GM23338 (cell line): ENCODE data around the gene IL17A. TPM values are rescaled to one million over a fixed set of nuclear protein-coding genes. Genes with fewer than 3 reads are reported as not detected.

Experiments used
- ATAC-seq: fragments of 200-7000 bp; cut with Tn5 transposase; 3 replicates; pipeline ENCODE4 v1.9.1; 2020
- DNase-seq: peaks from one replicate; pipeline ENCODE4 v3.0.0-alpha.2; 2015; ENCODE audit warnings: low spot score
- H2AFZ ChIP-seq: fragments of 200-600 bp; sonication (generic); 2 replicates; pipeline ENCODE4 v1.8.0; 2016; ENCODE audit warnings: antibody characterized with exemption, mild to moderate bottlenecking, moderate library complexity
- H3F3A ChIP-seq: fragments of 200-600 bp; sonication (generic); replicated peaks from 2 replicates; pipeline ENCODE4 v1.8.0; 2017; ENCODE audit warnings: antibody characterized with exemption, mixed run types, low read depth
- H3K27ac ChIP-seq: fragments of 200-600 bp; sonication (generic); 2 replicates; pipeline ENCODE4 v1.6.1; 2016; ENCODE audit warnings: low read depth
- H3K27me3 ChIP-seq: fragments of 200-600 bp; sonication (generic); 2 replicates; pipeline ENCODE4 v1.8.0; 2016; ENCODE audit warnings: mild to moderate bottlenecking, mixed run types, moderate library complexity; ENCODE audit not compliant: insufficient read depth
- H3K36me3 ChIP-seq: fragments of 200-600 bp; sonication (generic); 2 replicates; pipeline ENCODE4 v1.8.0; 2016; ENCODE audit warnings: mild to moderate bottlenecking; ENCODE audit not compliant: insufficient read depth
- H3K4me1 ChIP-seq: fragments of 200-600 bp; sonication (generic); 2 replicates; pipeline ENCODE4 v1.8.0; 2016; ENCODE audit warnings: mild to moderate bottlenecking, moderate library complexity; ENCODE audit not compliant: insufficient read depth
- H3K4me2 ChIP-seq: fragments of 200-600 bp; sonication (generic); 2 replicates; pipeline ENCODE4 v1.7.1; 2017; ENCODE audit warnings: mixed run types
- H3K4me3 ChIP-seq: fragments of 200-600 bp; sonication (generic); 2 replicates; pipeline ENCODE4 v1.6.1; 2016; ENCODE audit warnings: mixed run types
- H3K79me2 ChIP-seq: fragments of 200-600 bp; sonication (generic); replicated peaks from 2 replicates; pipeline ENCODE4 v1.8.0; 2017; ENCODE audit warnings: mild to moderate bottlenecking; ENCODE audit not compliant: insufficient read depth
- H3K9me2 ChIP-seq: fragments of 200-600 bp; sonication (generic); 2 replicates; pipeline ENCODE4 v1.8.0; 2017; ENCODE audit not compliant: insufficient read depth
- H4K20me1 ChIP-seq: fragments of 200-600 bp; sonication (generic); replicated peaks from 2 replicates; pipeline ENCODE4 v1.8.0; 2017; ENCODE audit warnings: mild to moderate bottlenecking; ENCODE audit not compliant: insufficient read depth
- H3K27ac Mint-ChIP-seq: 2 replicates; pipeline ENCODE4 v1.8.0; 2020; ENCODE audit warnings: inconsistent platforms, mild to moderate bottlenecking, moderate library complexity, mixed read lengths
- H3K27me3 Mint-ChIP-seq: 3 replicates; pipeline ENCODE4 v1.8.0; 2022; ENCODE audit warnings: low read depth, mild to moderate bottlenecking, moderate library complexity, mixed read lengths, inconsistent platforms; ENCODE audit not compliant: insufficient read depth, poor library complexity
- H3K36me3 Mint-ChIP-seq: 3 replicates; pipeline ENCODE4 v1.8.0; 2021; ENCODE audit warnings: low read depth, mild to moderate bottlenecking, inconsistent platforms, moderate library complexity, mixed read lengths
- H3K4me1 Mint-ChIP-seq: 3 replicates; pipeline ENCODE4 v1.8.0; 2020; ENCODE audit warnings: mild to moderate bottlenecking, inconsistent platforms, mixed read lengths
- H3K4me3 Mint-ChIP-seq: 3 replicates; pipeline ENCODE4 v1.8.0; 2021; ENCODE audit warnings: moderate library complexity, mild to moderate bottlenecking, inconsistent platforms, mixed read lengths
- H3K9me3 Mint-ChIP-seq: 3 replicates; pipeline ENCODE4 v1.8.0; 2020; ENCODE audit warnings: moderate library complexity, mild to moderate bottlenecking, inconsistent platforms, mixed read lengths
- CREB1 ChIP-seq: fragments of 250-450 bp; sonication (Bioruptor Pico); IDR thresholded peaks from 2 replicates; pipeline ENCODE4 v1.5.0; 2020; ENCODE audit warnings: low read depth, mild to moderate bottlenecking, moderate library complexity
- CTCF ChIP-seq, 2 experiments: fragments of 200-600 bp in 1 of 2; sonication (generic) in 1 of 2; conservative IDR thresholded peaks; 2 replicates each; pipeline versions ENCODE4 v1.5.1 to v1.6.1; 2016 to 2017; ENCODE audit warnings: antibody characterized with exemption in 2 of 2, low read depth in 2 of 2, mild to moderate bottlenecking in 2 of 2, moderate library complexity in 1 of 2
- EZH2 ChIP-seq: fragments of 200-600 bp; sonication (generic); IDR thresholded peaks from one replicate; pipeline ENCODE4 v1.8.0; 2017; ENCODE audit warnings: antibody characterized with exemption, mild to moderate bottlenecking, low read depth; ENCODE audit not compliant: unreplicated experiment
- JUNB ChIP-seq: IDR thresholded peaks from one replicate; pipeline ENCODE4 v1.6.1; 2016; ENCODE audit warnings: antibody characterized with exemption; ENCODE audit not compliant: unreplicated experiment
- NANOG ChIP-seq: IDR thresholded peaks from 2 replicates; pipeline ENCODE4 v1.6.1; 2016; ENCODE audit warnings: antibody characterized with exemption, borderline replicate concordance
- REST ChIP-seq: IDR thresholded peaks from one replicate; pipeline ENCODE4 v1.6.1; 2018; ENCODE audit warnings: antibody characterized with exemption; ENCODE audit not compliant: unreplicated experiment
- ZNF114 ChIP-seq: fragments of 250-450 bp; sonication (Bioruptor Pico); IDR thresholded peaks from 2 replicates; pipeline ENCODE4 v1.5.0; 2020; ENCODE audit warnings: mild to moderate bottlenecking, moderate library complexity
- ZNF331 ChIP-seq: fragments of 250-450 bp; sonication (Bioruptor Pico); IDR thresholded peaks from 2 replicates; pipeline ENCODE4 v1.5.0; 2020; ENCODE audit warnings: low read depth, mild to moderate bottlenecking, moderate library complexity
- polyA plus RNA-seq: library from polyadenylated mRNA; unstranded; fragments of >200 nt; fragmentation: Nextera tagmentation; extraction: Ambion mirVana; gene quantifications from 2 replicates; pipeline ENCODE4 v1.2.1, GENCODE V29; 2016
- total RNA-seq: library from RNA; depleted of rRNA; stranded (reverse); fragments of >200 nt; shearing (Covaris generic); gene quantifications from 2 replicates; pipeline ENCODE4 v1.2.3, GENCODE V29; 2014
- TF ChIP-seq, protein P1 (sequence below): fragments of 250-450 bp; sonication (Bioruptor Pico); IDR thresholded peaks from 2 replicates; pipeline ENCODE4 v1.5.0; 2020; ENCODE audit warnings: mild to moderate bottlenecking, moderate library complexity

The IL17A gene
- total and polyA plus RNA-seq, 2 experiments from 2014 or later: not detected

DNA sequence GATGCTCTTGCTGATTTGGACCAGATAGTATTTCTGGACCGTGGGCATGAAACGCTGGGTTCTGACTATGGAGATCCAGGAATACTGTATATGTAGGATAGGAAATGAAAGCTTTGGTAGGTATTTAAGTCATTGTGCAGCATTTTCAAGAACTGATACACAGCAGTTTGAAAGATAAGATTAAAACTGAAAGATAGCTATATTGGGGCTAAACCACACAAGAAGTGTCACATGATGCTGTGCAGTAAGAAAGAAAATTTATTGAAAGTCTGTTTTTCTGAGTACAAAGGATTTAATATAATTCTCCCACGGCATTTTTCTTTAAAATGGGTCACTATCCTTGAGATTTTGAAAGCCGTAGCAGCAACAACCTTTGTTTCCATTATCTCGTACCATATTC, 305 bp downstream of the IL17A start (continued):
- TF ChIP-seq, protein P1, sequence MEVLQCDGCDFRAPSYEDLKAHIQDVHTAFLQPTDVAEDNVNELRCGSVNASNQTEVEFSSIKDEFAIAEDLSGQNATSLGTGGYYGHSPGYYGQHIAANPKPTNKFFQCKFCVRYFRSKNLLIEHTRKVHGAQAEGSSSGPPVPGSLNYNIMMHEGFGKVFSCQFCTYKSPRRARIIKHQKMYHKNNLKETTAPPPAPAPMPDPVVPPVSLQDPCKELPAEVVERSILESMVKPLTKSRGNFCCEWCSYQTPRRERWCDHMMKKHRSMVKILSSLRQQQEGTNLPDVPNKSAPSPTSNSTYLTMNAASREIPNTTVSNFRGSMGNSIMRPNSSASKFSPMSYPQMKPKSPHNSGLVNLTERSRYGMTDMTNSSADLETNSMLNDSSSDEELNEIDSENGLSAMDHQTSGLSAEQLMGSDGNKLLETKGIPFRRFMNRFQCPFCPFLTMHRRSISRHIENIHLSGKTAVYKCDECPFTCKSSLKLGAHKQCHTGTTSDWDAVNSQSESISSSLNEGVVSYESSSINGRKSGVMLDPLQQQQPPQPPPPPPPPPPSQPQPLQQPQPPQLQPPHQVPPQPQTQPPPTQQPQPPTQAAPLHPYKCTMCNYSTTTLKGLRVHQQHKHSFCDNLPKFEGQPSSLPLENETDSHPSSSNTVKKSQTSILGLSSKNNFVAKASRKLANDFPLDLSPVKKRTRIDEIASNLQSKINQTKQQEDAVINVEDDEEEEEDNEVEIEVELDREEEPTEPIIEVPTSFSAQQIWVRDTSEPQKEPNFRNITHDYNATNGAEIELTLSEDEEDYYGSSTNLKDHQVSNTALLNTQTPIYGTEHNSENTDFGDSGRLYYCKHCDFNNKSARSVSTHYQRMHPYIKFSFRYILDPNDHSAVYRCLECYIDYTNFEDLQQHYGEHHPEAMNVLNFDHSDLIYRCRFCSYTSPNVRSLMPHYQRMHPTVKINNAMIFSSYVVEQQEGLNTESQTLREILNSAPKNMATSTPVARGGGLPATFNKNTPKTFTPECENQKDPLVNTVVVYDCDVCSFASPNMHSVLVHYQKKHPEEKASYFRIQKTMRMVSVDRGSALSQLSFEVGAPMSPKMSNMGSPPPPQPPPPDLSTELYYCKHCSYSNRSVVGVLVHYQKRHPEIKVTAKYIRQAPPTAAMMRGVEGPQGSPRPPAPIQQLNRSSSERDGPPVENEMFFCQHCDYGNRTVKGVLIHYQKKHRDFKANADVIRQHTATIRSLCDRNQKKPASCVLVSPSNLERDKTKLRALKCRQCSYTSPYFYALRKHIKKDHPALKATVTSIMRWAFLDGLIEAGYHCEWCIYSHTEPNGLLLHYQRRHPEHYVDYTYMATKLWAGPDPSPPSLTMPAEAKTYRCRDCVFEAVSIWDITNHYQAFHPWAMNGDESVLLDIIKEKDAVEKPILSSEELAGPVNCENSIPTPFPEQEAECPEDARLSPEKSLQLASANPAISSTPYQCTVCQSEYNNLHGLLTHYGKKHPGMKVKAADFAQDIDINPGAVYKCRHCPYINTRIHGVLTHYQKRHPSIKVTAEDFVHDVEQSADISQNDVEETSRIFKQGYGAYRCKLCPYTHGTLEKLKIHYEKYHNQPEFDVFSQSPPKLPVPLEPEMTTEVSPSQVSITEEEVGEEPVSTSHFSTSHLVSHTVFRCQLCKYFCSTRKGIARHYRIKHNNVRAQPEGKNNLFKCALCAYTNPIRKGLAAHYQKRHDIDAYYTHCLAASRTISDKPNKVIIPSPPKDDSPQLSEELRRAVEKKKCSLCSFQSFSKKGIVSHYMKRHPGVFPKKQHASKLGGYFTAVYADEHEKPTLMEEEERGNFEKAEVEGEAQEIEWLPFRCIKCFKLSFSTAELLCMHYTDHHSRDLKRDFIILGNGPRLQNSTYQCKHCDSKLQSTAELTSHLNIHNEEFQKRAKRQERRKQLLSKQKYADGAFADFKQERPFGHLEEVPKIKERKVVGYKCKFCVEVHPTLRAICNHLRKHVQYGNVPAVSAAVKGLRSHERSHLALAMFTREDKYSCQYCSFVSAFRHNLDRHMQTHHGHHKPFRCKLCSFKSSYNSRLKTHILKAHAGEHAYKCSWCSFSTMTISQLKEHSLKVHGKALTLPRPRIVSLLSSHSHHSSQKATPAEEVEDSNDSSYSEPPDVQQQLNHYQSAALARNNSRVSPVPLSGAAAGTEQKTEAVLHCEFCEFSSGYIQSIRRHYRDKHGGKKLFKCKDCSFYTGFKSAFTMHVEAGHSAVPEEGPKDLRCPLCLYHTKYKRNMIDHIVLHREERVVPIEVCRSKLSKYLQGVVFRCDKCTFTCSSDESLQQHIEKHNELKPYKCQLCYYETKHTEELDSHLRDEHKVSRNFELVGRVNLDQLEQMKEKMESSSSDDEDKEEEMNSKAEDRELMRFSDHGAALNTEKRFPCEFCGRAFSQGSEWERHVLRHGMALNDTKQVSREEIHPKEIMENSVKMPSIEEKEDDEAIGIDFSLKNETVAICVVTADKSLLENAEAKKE: no peak
- TF ChIP-seq CREB1 (no peak), NANOG (no peak), JUNB (no peak), EZH2 (no peak), CTCF (conservative IDR thresholded peaks at IDR 0.05; ENCODE audit: low read depth in 2 of 2) (no peak)

DNA sequence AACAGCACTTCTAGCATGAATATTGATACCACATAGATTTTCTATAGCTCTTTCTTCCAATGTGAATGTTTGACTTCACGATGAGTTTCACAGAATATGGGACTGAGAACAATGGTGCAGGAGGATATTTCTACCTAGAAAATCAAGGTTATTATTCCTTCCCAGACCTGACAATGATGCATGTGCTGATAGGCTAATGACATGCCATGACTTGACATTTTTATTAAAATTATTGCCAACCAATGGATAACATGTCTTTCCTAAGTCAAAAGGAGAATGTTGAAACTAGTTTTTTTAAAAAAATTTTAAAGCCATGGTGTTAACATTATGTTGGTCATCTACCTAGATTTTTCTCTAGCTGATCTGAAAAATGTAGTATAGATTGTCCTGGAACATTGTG, 923 bp downstream of the IL17A start:
- Histone ChIP-seq H3K9me2 (peaks cover 21% of the 10 kb centered on the region; the same call in 1 of the 2 replicates), H3K4me2 (no peak overlapping the region), H4K20me1 (no peaks in the 10 kb centered on the region), H3K36me3 (no peaks in the 10 kb centered on the region), H3K27me3 (no peaks in the 10 kb centered on the region), H3K4me1 (0 out of 2 replicates have a peak, but pooled peaks cover 4% of the 10 kb centered on the region), H3K27ac (no peak overlapping the region), H2AFZ (no peak overlapping the region), H3K4me3 (no peak overlapping the region), H3F3A (no peaks in the 10 kb centered on the region), H3K79me2 (no peaks in the 10 kb centered on the region)
- peaks cover 25% of the 10 kb centered on the region for H3K4me1 Mint-ChIP-seq
- no peak overlapping the region for H3K27ac Mint-ChIP-seq
- DNase-seq (no peak), ATAC-seq (no peak)
- peaks cover 5% of the 10 kb centered on the region for H3K27me3 Mint-ChIP-seq
- H3K4me3 Mint-ChIP-seq: no peak overlapping the region
- H3K36me3 Mint-ChIP-seq: peaks cover 2% of the 10 kb centered on the region
- H3K9me3 Mint-ChIP-seq: no peaks in the 10 kb centered on the region; the same call in 2 of the 3 replicates
- TF ChIP-seq CTCF (conservative IDR thresholded peaks at IDR 0.05; ENCODE audit: low read depth in 2 of 2) (no peak), REST (no peak), EZH2 (no peak), ZNF114 (CRISPR knock-in tag) (no peak), ZNF331 (CRISPR knock-in tag) (no peak)
